T-helper 2 cell treated with Interferon-gamma antibody and Interleukin-4, amounts not matched to agents 100 ng/mL and 5 ng/mL, for 36 hours (primary cell): ENCODE results near the gene SDF2L1. TPM values are rescaled to one million over a fixed set of nuclear protein-coding genes. Genes with fewer than 3 reads are reported as not detected.
"Not testable (repeated sequence)": the region's sequence is repeated elsewhere in the genome, so short reads cannot be mapped to it uniquely, and the experiment has no call there.

Experiments
- intact Hi-C: fragments of 100-400 bp; cut with micrococcal nuclease; formaldehyde crosslinking; loops from one replicate; pipeline ENCODE4 v1.15.1; 2023
- total RNA-seq: library from RNA; stranded (reverse); gene quantifications from 2 replicates; pipeline ENCODE4 v1.2.3, GENCODE V29; 2022

Gene SDF2L1
- total RNA-seq, 1 donor from 2014 or later, result 109 TPM

DNA sequence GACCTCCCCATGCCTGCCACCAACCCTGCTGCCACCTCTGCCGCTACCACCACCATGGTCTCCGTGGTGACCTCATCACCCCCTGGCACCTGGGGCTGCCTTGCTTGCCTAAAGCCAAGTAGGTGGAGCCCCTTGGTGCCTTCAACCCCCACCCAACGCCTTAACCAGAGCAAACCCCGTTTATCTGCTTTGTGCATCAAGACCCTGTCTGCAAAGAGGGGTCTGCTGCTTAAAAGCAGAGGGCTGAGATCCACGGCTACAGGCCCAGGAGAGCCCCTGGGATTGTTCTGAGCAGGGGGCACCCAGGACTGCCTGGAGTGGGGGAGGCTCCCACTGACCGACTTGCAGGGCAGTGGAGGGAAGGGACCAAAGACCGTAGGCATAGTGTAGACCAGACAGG is 18.8 kb downstream of the SDF2L1 start:
- intact Hi-C loops, result no loop called here

DNA sequence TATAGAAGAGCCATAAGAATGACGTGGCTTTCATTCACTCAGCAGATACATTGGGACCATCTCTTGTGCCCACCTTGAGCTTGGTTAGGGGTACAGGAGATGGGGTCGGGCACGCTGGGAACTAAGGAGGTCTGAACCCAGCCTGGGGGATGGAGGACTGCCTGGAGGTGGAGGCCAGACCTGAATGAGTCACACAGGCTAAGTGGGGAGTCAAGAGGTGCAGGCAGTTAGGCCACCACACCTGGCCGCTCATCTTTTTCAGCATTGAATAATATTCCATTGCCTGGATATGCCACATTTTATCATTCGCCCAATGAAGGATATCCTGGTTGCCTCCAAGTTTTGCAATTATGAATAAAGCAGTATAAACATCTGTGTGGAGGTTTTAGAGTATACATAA is 19.9 kb downstream of the SDF2L1 start:
- intact Hi-C loops, result no loop called here

DNA sequence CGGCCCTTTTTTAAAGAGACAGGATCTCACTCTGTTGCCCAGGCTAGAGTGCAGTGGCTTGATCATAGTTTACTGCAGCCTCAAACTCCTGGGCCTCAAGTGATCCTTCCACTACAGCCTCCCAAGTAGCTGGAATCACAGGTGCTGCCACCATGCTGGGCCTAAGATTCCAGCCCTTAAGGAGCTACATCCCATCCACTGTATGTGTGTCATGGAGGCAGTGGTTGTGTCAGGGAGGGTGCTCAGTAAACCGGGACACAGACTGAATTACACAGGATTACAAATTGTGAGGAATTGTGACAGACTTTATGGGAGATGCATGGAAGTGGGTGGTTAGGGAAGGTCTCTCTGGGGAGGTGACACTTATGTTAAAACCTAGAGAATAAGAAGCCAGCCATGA is 21.6 kb downstream of the SDF2L1 start:
- intact Hi-C loops, result no loop called here

DNA sequence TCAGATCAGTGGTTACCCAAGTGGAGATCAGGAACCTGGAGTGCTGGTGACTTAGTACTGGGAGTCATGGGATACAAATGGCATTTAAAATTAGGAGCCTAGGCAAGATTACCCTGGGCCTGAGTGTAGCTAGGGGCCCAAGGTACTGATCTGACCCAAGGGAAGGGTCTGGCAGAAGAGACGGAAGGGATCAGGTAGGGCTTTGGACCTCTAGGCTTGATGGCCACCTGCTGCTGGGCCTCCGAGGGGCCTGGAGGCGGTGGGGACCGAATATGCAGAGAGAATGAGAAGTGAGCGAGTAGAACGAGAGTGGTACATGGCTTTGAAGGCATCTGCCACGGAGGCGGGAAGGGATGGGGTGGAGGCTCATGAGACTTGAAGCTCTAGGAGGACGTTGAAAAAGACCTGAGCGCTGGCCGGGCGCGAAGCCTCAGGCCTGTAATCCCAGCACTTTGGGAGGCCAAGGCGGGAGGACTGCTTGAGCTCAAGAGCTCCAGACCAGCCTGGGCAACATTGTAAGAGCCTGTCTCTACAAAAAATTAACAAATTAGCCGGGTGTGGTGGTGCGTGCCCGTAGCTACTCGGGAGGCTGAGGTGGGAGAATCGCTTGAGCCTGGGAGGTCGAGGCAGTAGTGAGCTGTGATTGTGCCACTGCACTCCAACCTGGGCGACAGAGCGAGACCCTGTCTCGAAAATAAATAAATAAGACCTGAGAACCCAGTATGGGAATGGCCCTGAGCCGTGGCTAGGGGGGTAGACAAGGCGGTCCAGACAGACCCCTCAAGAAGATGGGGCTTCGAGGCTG is 23.1 kb downstream of the SDF2L1 start:
- intact Hi-C loops, result no loop called here

DNA sequence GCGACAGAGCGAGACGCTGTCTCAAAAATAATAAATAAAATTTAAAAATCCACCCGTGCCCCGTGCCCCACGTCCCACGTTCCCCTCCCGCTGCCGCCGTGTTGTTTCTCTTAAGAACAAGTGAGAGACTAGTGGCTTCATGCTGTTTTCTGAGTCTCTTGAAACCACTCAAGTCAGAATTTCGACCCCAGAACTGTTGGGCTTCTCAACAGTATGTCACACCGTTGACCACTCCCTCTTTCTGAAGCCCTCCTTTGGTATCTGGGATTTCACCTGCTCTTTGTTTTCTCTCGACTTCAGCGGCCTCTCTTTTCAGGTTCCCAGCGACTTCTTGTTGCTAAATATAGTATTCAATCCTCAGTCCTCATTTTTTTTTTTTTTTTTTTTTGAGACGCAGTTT is 24.7 kb downstream of the SDF2L1 start:
- intact Hi-C loops, result loop anchor here (1.0 kb wide), 1 partner anchor 9 kb away; no protein-coding TSS in a partner anchor

DNA sequence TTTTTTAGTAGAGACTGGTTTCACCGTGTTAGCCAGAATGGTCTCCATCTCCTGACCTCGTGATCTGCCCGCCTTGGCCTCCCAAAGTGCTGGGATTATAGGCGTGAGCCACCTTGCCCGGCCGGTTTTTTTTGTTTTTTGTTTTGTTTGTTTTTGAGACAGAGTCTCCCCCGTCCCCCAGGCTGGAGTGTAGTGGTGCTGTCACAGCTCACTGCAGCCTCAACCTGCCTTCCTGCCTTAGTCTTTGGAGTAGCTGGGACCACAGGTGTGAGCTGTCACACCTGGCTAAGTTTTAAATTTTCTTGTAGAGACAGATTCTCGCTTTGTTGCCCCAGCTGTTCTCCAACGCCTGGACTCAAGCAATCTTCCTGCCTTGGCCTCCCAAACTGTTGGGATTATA is 26.9 kb downstream of the SDF2L1 start:
- intact Hi-C loops, result no loop called here

DNA sequence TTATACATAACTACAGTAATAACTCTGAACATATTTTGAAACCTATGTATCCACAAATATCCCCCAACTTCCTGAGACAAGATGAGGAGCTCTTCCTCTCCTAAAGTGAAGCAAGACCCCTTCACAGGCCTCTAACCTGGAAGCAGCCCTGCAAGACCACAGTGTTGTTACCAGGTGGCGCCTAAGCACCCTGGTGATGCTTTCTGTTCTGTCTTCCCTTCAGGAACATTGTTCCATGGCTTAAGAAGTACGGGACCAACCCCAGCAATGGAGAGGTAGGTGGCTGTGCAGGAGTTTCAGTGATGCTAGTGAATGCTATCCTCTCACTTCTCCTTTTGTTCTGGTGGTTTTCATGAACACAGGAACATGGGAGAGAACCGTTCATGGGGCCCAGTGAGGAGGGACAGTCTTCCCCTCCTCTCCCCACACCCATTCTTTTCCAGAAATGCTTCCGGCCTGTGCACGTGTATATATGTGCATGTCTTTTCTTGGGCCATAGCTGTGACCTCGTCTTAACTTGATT is 30.1 kb downstream of the SDF2L1 start:
- intact Hi-C loops, result no loop called here

DNA sequence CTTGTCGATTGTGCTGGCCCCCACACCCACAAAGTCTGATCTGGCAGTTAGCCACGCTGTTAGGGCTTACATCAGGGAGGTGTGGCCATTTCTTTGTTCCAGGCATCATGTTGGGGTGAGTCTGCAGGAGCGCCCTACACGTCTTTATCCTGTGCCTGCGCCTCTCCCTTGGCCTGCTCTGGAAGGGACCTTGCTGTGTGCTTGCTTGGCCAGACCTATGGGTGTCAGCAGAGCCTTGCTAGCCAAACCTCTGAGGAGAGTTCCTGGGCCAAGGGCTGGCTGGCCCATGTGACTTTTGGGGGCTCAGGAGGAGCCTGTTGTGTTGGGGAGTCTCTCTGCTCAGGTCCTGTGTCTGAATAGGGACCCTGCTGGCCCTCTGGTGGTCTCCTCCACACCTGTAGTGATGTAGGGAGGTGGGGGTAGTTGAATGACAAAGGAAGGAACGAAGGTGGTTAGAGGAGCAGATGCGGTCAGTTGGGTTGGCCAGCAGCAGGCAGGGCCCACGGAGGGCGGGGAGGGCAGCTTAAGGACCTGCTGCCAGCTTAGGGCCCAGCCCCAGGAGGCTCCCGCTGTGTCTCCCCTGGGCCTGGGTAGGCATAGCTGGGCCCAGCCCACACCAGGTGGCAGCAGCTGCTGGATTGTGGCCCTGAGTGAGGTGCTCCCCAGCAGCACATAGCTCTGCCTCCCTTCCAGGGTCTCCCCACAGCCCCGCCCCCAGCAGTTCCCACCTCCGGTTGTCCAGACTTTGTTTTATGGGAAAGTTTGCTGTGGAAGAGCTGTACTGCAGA is 31.6 kb downstream of the SDF2L1 start:
- intact Hi-C loops, result no loop called here

DNA sequence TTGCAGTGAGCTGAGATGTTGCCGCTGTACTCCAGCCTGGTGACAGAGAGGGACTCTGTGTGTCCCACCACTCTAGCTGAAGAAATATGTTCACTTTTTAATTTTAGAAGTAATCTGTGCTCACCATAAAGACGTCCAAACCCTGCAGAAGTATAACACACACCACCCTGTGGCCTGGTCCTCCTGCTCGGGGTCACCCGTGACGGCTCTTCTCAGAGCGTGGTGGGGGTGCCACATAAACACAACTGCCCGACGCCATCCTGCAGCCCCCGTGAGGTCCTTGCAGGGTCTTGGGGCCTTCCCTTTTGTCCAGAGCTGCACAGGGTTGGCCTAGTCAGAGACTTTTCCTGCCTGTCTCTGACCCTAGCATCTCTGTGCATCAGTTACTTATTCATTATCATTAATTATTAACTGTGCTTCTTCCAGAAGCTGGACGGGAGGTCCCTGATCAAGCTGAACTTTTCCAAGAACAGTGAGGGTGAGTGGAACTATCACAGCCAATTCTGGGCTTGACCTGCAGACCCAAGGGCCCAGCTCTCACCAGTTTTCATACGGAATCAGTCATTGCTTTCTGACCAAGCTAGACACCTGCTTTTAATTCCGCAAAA is 32.6 kb downstream of the SDF2L1 start:
- intact Hi-C loops, result no loop called here

DNA sequence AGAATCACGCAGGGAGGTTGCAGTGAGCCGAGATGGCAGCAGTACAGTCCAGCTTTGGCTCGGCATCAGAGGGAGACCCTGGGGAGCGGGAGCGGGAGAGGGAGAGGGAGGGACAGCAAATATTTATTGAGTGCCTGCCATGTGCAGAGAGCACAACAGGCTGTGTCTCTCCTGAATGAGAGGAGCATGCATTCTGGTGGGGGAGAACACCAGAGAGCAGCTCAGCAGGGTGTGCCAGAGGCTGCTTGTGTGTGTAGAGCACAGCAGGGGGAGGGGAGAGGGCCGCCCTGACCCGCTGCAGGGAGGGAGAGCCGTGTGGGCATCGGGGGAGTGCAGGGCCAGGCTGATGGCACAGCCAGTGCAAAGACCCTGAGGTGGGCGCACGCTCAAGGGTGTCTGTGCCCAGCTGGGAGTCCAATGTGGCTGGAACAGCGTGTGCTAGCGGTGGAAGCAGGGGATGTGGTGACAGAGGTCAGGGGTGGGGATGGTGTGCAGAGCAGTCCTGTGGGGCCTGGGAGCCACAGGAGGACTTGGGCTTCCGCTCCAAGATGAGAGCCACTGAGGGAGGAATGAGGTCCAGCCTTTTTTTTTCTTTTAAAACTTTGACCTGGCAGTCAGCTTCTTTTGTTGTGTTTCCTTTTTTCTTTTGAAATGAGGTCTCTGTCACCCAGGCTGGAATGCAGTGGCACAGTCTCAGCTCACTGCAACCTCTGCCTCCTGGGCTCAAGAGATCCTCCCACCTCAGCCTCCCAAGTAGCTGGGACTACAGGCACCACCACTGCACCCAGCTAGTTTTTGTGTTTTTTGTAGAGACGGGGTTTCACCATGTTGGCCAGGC is 35.7 kb downstream of the SDF2L1 start:
- intact Hi-C loops, result no loop called here

DNA sequence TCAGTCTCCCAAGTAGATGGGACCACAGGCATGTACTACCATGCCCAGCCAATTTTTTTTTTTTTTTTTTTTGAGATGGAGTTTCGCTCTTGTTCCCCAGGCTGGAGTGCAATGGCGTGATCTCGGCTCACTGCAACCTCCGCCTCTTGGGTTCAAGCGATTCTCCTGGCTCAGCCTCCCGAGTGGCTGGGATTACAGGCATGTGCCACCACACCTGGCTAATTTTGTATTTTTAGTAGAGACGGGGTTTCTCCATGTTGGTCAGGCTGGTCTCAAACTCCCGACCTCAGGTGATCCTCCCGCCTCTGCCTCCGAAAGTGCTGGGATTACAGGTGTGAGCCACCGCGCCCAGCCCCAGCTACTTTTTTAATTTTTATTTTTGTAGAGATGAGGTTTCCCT is 36.7 kb downstream of the SDF2L1 start:
- intact Hi-C loops, result not testable (repeated sequence)

DNA sequence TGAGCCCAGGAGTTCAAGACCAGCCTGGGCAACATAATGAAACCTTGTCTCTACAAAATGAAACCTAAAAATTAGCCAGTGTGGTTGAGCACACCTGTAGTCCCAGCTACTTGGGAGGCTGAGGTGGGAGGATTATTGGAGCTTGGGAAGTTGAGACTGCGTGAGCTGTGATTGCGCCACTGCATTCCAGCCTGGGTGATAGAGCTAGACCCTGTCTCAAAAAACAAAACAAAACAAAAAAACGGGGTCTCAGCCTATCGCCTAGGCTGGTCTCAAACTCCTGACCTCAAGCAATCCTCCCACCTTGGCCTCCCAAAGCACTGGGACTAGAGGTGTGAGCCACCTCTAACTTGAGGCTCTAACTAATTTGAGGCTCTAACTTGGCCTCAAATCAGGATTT is 37.3 kb downstream of the SDF2L1 start:
- intact Hi-C loops, result no loop called here

DNA sequence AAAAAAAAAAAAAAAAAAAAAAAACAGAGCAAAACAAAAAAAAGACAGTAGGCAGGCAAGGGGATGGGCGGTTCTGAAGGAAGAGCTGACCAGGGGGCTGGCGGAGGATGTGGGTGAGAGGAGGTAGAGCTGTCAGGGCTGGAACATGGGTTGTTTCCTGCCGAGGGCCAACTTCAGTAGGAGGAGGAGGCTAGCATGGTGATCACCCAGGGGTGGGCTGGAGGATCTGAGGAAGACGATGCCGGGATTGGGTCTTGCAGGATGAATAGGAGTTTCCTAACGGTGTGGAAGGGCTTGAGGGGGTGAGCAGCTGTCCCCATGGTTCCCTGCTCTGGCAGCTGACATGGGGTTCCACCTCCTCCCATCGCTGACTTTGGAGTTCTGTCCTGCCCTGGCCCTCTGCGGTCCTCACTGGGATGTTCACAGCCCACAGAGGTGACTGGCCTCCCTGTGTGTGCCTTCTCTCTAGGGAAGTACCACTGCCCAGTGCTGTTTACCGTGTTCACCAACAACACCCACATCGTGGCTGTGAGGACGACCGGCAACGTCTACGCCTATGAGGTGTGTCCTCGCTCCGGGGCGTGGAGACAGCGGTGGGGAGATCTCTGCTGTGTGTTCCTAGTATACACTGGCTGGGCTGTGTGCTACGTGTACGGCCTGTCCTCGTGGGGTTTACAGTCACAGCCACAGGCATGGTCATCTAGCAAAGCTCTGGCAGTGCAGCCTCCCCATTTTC is 38.9 kb downstream of the SDF2L1 start:
- intact Hi-C loops, result no loop called here

DNA sequence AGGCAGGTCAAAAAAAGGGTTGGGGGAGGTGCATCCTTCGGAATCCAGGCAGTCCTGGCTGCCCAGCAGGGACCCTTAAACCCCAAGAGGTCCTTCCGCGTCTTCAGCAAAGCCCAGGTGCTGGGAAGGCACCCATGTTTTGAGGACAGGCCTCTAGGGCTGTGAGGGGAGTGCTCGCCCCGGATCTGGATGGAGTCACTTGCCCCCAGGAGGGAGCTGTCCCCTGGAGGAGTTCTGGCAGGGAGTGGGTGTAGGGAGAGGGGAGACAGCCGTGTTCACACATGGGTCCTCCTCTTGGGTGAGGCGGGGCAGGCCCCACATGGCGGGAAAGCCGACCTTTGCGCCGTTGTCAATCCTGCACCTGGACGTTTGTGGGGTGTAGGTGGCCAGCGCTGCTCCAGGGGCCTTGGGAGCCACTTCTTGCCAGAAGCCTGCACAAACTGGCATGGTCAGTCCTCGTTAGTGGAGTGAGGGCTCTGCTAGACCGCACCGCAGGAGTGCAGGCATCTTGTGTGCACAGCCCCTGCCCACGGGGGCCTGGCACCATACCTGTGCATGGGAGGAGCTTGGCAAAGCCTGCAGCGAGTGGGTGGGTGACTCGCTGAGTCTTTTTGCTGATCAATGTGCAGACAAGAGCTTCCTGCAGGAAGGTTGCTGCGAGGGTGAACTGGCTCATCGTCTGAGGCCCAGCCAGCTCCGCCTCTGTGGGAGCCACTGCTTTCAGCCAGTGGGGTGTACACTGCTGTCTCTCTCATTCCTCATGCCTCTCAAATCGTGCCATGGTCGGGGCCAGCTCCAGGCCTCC is 39.7 kb downstream of the SDF2L1 start:
- intact Hi-C loops, result no loop called here

DNA sequence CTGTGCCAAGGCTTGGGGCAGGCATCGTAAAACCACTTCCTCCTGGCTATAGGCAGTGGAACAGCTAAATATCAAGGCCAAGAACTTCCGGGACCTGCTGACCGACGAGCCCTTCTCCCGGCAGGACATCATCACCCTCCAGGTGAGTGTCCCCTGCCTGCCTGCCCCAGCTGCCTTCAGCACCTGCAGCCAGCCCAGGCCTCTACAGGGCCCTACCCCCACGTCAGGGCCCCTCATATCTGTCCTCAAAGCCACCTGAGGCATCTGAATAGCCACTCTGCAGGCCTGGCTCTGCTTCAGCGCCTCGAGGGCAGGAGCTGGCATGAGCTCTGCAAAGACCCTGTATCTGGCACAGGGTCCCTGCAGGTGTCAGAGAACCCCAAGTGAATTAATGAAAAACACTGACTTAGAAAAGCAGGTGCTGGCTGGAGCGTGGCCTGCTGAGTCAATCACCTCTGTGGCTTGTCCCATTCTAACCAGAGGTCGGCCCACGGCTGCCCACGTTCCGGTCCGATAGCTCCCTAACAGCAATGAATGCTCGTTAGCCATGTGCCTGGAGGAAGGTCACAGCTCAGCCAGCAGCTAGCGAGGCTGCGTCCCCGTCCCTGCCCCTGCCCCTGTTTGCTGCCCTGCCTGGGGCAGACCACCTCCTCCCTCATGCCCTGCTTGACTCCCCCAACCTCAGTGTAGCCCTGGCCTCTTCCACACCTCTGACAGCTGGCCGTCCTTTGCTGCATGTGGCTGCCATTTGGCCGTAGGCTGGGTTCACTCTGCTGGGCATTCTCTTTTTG is 40.5 kb downstream of the SDF2L1 start:
- intact Hi-C loops, result no loop called here

DNA sequence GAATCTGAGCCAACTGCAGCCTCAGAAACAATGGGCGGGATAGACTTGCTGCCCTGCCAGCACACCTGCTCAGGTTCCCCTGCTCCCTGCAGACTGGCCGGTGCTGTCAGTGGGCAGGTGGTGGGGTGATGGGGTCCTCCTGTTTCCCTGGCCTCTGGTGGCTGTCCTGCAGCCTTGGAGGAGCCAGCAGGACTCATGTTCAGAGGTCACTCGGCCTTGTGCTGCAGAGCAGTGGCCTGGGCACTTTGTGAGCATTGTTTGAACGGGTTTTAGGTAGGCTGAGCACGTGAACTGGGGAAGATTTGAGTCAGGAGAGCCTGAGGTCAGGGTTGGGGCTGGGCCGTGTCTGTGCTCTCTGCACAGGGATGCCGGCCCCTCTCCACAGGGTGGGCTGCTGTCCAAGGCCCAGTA is 41.3 kb downstream of the SDF2L1 start:
- intact Hi-C loops, result no loop called here

DNA sequence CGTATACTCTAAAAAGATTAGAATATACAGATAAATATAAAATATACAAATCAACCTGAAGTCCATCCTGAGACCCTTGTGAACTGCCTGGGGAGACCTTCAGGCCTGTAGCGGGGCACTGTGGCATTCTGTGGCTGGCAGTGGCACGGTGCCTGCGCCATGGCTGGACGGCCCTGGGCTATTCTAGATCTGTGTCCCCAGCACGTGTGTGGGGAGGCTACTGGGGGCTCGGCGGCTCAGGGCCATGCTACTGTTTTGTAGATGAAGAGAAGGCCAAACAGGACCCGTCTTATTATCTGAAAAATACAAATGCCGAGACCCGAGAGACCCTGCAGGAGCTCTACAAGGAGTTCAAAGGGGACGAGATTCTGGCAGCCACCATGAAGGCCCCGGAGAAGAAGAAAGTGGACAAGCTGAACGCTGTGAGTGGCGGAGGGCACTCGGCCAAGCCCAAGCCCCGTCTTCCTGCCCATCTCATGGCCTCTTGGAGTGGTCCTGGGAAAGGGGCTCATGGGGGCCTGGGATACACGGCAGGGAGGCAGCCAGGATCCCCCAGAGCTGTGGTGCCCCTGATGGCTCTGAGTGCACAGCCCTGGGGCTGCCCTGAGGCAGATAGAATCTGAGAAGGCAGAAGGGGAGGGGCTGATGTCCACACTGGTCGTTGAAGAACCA is 42.5 kb downstream of the SDF2L1 start:
- intact Hi-C loops, result no loop called here

DNA sequence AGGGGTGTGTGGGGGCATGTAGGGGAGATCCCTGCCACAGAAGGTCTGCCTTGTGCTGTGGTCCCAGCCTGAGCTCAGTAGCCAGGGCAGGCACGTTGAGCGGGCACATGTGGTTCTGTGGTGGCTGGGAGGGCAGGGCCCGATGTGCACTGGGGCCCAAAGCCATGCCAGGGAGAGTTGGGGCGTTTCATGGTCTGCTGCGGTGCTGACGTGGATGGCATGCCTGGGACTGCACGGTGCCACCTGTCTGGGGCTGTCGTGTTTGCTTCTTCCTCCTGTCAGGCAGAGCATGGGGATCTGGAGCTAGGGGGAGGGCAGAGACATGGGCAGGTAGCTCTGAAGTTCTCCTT is 43.0 kb downstream of the SDF2L1 start:
- intact Hi-C loops, result no loop called here
